K562 (cell line): ENCODE results near the gene PPARD. TPM values are rescaled to one million over a fixed set of nuclear protein-coding genes. Genes with fewer than 3 reads are reported as not detected.

Source experiments
- BACH1 ChIP-seq: fragments of 200-800 bp; sonication (Bioruptor generic); IDR thresholded peaks from 2 replicates; pipeline ENCODE4 v1.6.1; 2016; ENCODE audit warnings: missing genetic modification characterization, missing compliant biosample characterization
- BCL6 ChIP-seq: fragments of 250-450 bp; sonication (Bioruptor Pico); IDR thresholded peaks from 2 replicates; pipeline ENCODE4 v1.4.0; 2020
- CBX8 ChIP-seq: fragments of 200-600 bp; sonication (generic); IDR thresholded peaks from 2 replicates; pipeline ENCODE4 v1.6.1; 2012; ENCODE audit warnings: borderline replicate concordance, mixed run types, low read depth, mild to moderate bottlenecking, moderate library complexity, mixed read lengths, low read length, control low read depth, inconsistent platforms; ENCODE audit not compliant: poor library complexity, severe bottlenecking; ENCODE audit errors: extremely low read depth
- CSDE1 ChIP-seq, 2 experiments: fragments of 450-650 bp; IDR thresholded peaks; 2 replicates each; pipeline ENCODE4 v1.6.1; 2016; ENCODE audit warnings: mild to moderate bottlenecking in 1 of 2
- E4F1 ChIP-seq: fragments of 250-450 bp; sonication (Bioruptor Pico); IDR thresholded peaks from 2 replicates; pipeline ENCODE4 v1.5.0; 2021; ENCODE audit warnings: mild to moderate bottlenecking, borderline replicate concordance
- ELF4 ChIP-seq: fragments of 450-650 bp; formaldehyde crosslinking; IDR thresholded peaks from 2 replicates; pipeline ENCODE4 v1.4.0; 2022; ENCODE audit warnings: missing genetic modification characterization
- EP300 ChIP-seq: IDR thresholded peaks from 2 replicates; pipeline ENCODE4 v1.6.1; 2012; ENCODE audit warnings: low read length, improper control_type of control experiment
- EP400 ChIP-seq: fragments of 450-650 bp; IDR thresholded peaks from 2 replicates; pipeline ENCODE4 v1.6.1; 2017; ENCODE audit warnings: antibody characterized with exemption, mild to moderate bottlenecking, moderate library complexity
- FOXJ3 ChIP-seq: sonication (generic); formaldehyde crosslinking; IDR thresholded peaks from 2 replicates; pipeline ENCODE4 v1.4.0; 2020; ENCODE audit warnings: mild to moderate bottlenecking, missing genetic modification reagents
- FOXM1 ChIP-seq, 2 experiments: fragments of 450-650 bp in 1 of 2; sonication (generic) in 1 of 2; formaldehyde crosslinking in 1 of 2; IDR thresholded peaks; 2 replicates each; pipeline versions ENCODE4 v1.6.1 to v1.9.0; 2017 to 2022; ENCODE audit warnings: low read depth in 2 of 2, mild to moderate bottlenecking in 2 of 2, missing genetic modification reagents in 1 of 2, moderate library complexity in 1 of 2
- ILF3 ChIP-seq: fragments of 450-650 bp; IDR thresholded peaks from 2 replicates; pipeline ENCODE4 v1.6.1; 2018; ENCODE audit warnings: antibody characterized with exemption, mild to moderate bottlenecking, moderate library complexity, borderline replicate concordance
- MAFK ChIP-seq: IDR thresholded peaks from 2 replicates; pipeline ENCODE4 v1.6.1; 2011; ENCODE audit warnings: low read length, improper control_type of control experiment
- MEIS2 ChIP-seq: fragments of 450-650 bp; IDR thresholded peaks from 2 replicates; pipeline ENCODE4 v1.6.1; 2014; ENCODE audit warnings: mild to moderate bottlenecking; ENCODE audit not compliant: partially characterized antibody
- PHB2 ChIP-seq: fragments of 450-650 bp; IDR thresholded peaks from 2 replicates; pipeline ENCODE4 v1.6.1; 2017; ENCODE audit warnings: low read depth
- RCOR1 ChIP-seq, 2 experiments: IDR thresholded peaks; 2 replicates each; pipeline ENCODE4 v1.6.1; 2012; ENCODE audit warnings: low read depth in 2 of 2, low read length in 2 of 2, borderline replicate concordance in 1 of 2, improper control_type of control experiment in 1 of 2
- SMARCA5 ChIP-seq: fragments of 450-650 bp; IDR thresholded peaks from 2 replicates; pipeline ENCODE4 v1.6.1; 2016
- SRSF1 ChIP-seq: fragments of 200-400 bp; formaldehyde crosslinking; IDR thresholded peaks from 2 replicates; pipeline ENCODE4 v1.6.1; 2017; ENCODE audit warnings: mild to moderate bottlenecking, low read depth, low read length, moderate library complexity
- ZNF140 ChIP-seq: fragments of 250-450 bp; sonication (Bioruptor Pico); IDR thresholded peaks from 2 replicates; pipeline ENCODE4 v1.8.0; 2021; ENCODE audit warnings: moderate library complexity, mild to moderate bottlenecking, inconsistent platforms
- polyA plus RNA-seq, 8 experiments: library from polyadenylated mRNA; depleted of rRNA in 4 of 8; stranded (reverse) in 5 of 8; unstranded in 3 of 8; fragments of >200 nt; fragmentation: Nextera tagmentation in 2 of 8; fragmentation: Illumina TruSeq in 1 of 8; extraction: Ambion mirVana in 2 of 8; extraction: Trizol in 1 of 8; gene quantifications; 2 replicates each; pipeline versions ENCODE4 v1.2.1 to v1.2.3, GENCODE V29; 2011 to 2014; ENCODE audit warnings: inconsistent platforms in 1 of 8, missing spikeins in 1 of 8
- total RNA-seq, 7 experiments: library from RNA; depleted of rRNA in 6 of 7; stranded (reverse); fragments of >200 nt in 6 of 7; fragmentation: Illumina TruSeq in 2 of 7; extraction: Trizol in 2 of 7; gene quantifications; 2 replicates each; pipeline versions ENCODE4 v1.2.1 to v1.2.3, GENCODE V29; 2011 to 2021; ENCODE audit warnings: low replicate concordance in 1 of 7
- TF ChIP-seq, protein P1 (sequence below): IDR thresholded peaks from 2 replicates; pipeline ENCODE4 v1.6.1; 2012; ENCODE audit warnings: low read depth, low read length, improper control_type of control experiment, borderline replicate concordance
- TF ChIP-seq, protein P2 (sequence below): fragments of 450-650 bp; formaldehyde crosslinking; IDR thresholded peaks from 2 replicates; pipeline ENCODE4 v1.4.0; 2022; ENCODE audit warnings: missing genetic modification characterization
- TF ChIP-seq, protein P3 (sequence below): IDR thresholded peaks from 2 replicates; pipeline ENCODE4 v1.6.1; 2014; ENCODE audit warnings: antibody characterized with exemption

Gene PPARD
- total and polyA plus RNA-seq, 9 of the 15 experiments (the other 6 are each of a cell fraction or from before 2014, with no cell fraction given), result 0.14 to 13.2 (median 3.8) TPM

GRCh38 chr6:35343092-35343834 lies 905 bp downstream of the PPARD start (continued):
- TF ChIP-seq, protein P1, sequence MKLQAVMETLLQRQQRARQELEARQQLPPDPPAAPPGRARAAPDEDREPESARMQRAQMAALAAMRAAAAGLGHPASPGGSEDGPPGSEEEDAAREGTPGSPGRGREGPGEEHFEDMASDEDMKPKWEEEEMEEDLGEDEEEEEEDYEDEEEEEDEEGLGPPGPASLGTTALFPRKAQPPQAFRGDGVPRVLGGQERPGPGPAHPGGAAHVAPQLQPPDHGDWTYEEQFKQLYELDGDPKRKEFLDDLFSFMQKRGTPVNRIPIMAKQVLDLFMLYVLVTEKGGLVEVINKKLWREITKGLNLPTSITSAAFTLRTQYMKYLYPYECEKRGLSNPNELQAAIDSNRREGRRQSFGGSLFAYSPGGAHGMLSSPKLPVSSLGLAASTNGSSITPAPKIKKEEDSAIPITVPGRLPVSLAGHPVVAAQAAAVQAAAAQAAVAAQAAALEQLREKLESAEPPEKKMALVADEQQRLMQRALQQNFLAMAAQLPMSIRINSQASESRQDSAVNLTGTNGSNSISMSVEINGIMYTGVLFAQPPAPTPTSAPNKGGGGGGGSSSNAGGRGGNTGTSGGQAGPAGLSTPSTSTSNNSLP, result peak; percentile 92
- TF ChIP-seq CBX8, result no peak
- no peak for TF ChIP-seq FOXM1 (IDR thresholded peaks at IDR 0.05; ENCODE audit: low read depth)
- no peak for TF ChIP-seq FOXM1 (CRISPR knock-in tag; IDR thresholded peaks at IDR 0.05; ENCODE audit: low read depth)
- no peak for TF ChIP-seq BACH1 (tag)
- TF ChIP-seq, protein P2, sequence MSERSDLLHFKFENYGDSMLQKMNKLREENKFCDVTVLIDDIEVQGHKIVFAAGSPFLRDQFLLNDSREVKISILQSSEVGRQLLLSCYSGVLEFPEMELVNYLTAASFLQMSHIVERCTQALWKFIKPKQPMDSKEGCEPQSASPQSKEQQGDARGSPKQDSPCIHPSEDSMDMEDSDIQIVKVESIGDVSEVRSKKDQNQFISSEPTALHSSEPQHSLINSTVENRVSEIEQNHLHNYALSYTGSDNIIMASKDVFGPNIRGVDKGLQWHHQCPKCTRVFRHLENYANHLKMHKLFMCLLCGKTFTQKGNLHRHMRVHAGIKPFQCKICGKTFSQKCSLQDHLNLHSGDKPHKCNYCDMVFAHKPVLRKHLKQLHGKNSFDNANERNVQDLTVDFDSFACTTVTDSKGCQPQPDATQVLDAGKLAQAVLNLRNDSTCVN (CRISPR knock-in tag), result 0 out of 2 replicates have a peak, but pooled peaks have one; percentile 65
- peak; percentile 69; the same call in 1 of the 2 replicates for TF ChIP-seq BCL6 (CRISPR knock-in tag)
- no peak; the same call in none of the 2 replicates for TF ChIP-seq PHB2
- no peak for TF ChIP-seq E4F1 (CRISPR knock-in tag)
- TF ChIP-seq EP400, result peak; percentile 64
- TF ChIP-seq FOXJ3 (CRISPR knock-in tag), result no peak
- peak; percentile 53 for TF ChIP-seq ELF4 (CRISPR knock-in tag)
- no peak for TF ChIP-seq SRSF1
- peak; percentile 43; the same call in 1 of the 2 replicates for TF ChIP-seq MAFK
- TF ChIP-seq ILF3, result no peak
- TF ChIP-seq MEIS2, result peak; percentile 53
- 0 out of 2 replicates have a peak, but pooled peaks have one; percentile 63 for TF ChIP-seq SMARCA5
- TF ChIP-seq EP300, result peak; percentile 78
- no peak for TF ChIP-seq ZNF140 (CRISPR knock-in tag)
- TF ChIP-seq CSDE1 (IDR thresholded peaks at IDR 0.05), result peak in 1 of 2 experiments; percentile 44; a peak in 2 of 4 replicates
- TF ChIP-seq RCOR1 (IDR thresholded peaks at IDR 0.05; ENCODE audit: borderline replicate concordance in 1 of 2, low read depth in 2 of 2, low read length in 2 of 2), result peak; percentile 84 to 99
- TF ChIP-seq, protein P3, sequence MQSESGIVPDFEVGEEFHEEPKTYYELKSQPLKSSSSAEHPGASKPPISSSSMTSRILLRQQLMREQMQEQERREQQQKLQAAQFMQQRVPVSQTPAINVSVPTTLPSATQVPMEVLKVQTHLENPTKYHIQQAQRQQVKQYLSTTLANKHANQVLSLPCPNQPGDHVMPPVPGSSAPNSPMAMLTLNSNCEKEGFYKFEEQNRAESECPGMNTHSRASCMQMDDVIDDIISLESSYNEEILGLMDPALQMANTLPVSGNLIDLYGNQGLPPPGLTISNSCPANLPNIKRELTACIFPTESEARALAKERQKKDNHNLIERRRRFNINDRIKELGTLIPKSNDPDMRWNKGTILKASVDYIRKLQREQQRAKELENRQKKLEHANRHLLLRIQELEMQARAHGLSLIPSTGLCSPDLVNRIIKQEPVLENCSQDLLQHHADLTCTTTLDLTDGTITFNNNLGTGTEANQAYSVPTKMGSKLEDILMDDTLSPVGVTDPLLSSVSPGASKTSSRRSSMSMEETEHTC, result no peak
